Activated naive CD4-positive, alpha-beta T cell treated with anti-CD3 and anti-CD28 coated beads for 36 hours (primary cell): Measurements from ENCODE around the gene MAPK8. TPM values are rescaled to one million over a fixed set of nuclear protein-coding genes. Genes with fewer than 3 reads are reported as not detected.

Experiments
- CTCF ChIA-PET: fragments of 350-600 bp; sonication (Branson Sonifier 250); formaldehyde crosslinking; loops from one replicate; lab custom pipeline; 2021; ENCODE audit warnings: antibody characterized with exemption; lab: Charles Lee
- DNase-seq: peaks from one replicate; pipeline ENCODE4 v3.0.0-alpha.2; 2020
- H3K27ac Mint-ChIP-seq: one replicate; pipeline ENCODE4 v1.8.0; 2021; ENCODE audit warnings: mild to moderate bottlenecking, mixed read lengths
- H3K27me3 Mint-ChIP-seq: one replicate; pipeline ENCODE4 v1.8.0; 2021; ENCODE audit warnings: low read depth, mixed read lengths
- H3K36me3 Mint-ChIP-seq: one replicate; pipeline ENCODE4 v1.8.0; 2021; ENCODE audit warnings: low read depth, mixed read lengths
- H3K4me1 Mint-ChIP-seq: one replicate; pipeline ENCODE4 v1.8.0; 2021; ENCODE audit warnings: low read depth, mixed read lengths
- H3K4me3 Mint-ChIP-seq: one replicate; pipeline ENCODE4 v1.8.0; 2021; ENCODE audit warnings: mild to moderate bottlenecking, moderate library complexity, mixed read lengths
- H3K9me3 Mint-ChIP-seq: one replicate; pipeline ENCODE4 v1.8.0; 2021; ENCODE audit warnings: mixed read lengths
- intact Hi-C: fragments of 100-400 bp; cut with micrococcal nuclease; formaldehyde crosslinking; loops from one replicate; pipeline ENCODE4 v1.15.1; 2023
- total RNA-seq, 2 experiments: library from RNA; stranded (reverse); gene quantifications; one replicate each; pipeline ENCODE4 v1.2.3, GENCODE V29; 2021

MAPK8 gene
- total RNA-seq, 2 experiments from 2014 or later = 29.7 to 36.2 TPM

- Mint-ChIP-seq H3K4me1 (no peaks in the 10 kb centered on the region), H3K4me3 (no peak overlapping the region), H3K27ac (no peak overlapping the region), H3K36me3 (peaks cover 2% of the 10 kb centered on the region), H3K9me3 (peaks cover 11% of the 10 kb centered on the region), H3K27me3 (peaks cover 22% of the 10 kb centered on the region)
- CTCF ChIA-PET = interaction anchor here (0.6 kb wide), 1 partner anchor 49 kb away, joined by 3 read pairs; no protein-coding TSS in a partner anchor
- DNase-seq = no peak
- intact Hi-C loops = no loop called here
These were observed 22.4 kb upstream of the MAPK8 start for GRCh38 chr10:48284002-48284546.

GRCh38 chr10:48284811-48285210, 21.7 kb upstream of the MAPK8 start:
- CTCF ChIA-PET = interaction anchor here (0.6 kb wide), 1 partner anchor 48 kb away, joined by 3 read pairs; no protein-coding TSS in a partner anchor
- Mint-ChIP-seq H3K27me3 (peaks cover 19% of the 10 kb centered on the region), H3K27ac (no peak overlapping the region), H3K9me3 (peaks cover 11% of the 10 kb centered on the region), H3K4me3 (no peak overlapping the region), H3K4me1 (peaks cover 4% of the 10 kb centered on the region), H3K36me3 (peaks cover 2% of the 10 kb centered on the region)
- no peak for DNase-seq
- intact Hi-C loops = no loop called here

- Mint-ChIP-seq H3K27ac (no peak overlapping the region), H3K9me3 (peaks cover 11% of the 10 kb centered on the region), H3K4me3 (no peak overlapping the region), H3K36me3 (peaks cover 2% of the 10 kb centered on the region), H3K4me1 (peaks cover 4% of the 10 kb centered on the region), H3K27me3 (peaks cover 19% of the 10 kb centered on the region)
- intact Hi-C loops = no loop called here
- no peak for DNase-seq
- CTCF ChIA-PET = no interaction called here
These were observed 20.8 kb upstream of the MAPK8 start for GRCh38 chr10:48285710-48286109.

- H3K27me3 Mint-ChIP-seq = peaks cover 14% of the 10 kb centered on the region
- H3K9me3 Mint-ChIP-seq = peaks cover 6% of the 10 kb centered on the region
- H3K4me3 Mint-ChIP-seq = no peak overlapping the region
- no peak for DNase-seq
- peaks cover 2% of the 10 kb centered on the region for H3K36me3 Mint-ChIP-seq
- no peak overlapping the region for H3K27ac Mint-ChIP-seq
- peaks cover 4% of the 10 kb centered on the region for H3K4me1 Mint-ChIP-seq
- CTCF ChIA-PET = no interaction called here
- intact Hi-C loops = no loop called here
These were observed 20.1 kb upstream of the MAPK8 start for GRCh38 chr10:48286356-48286755.

- CTCF ChIA-PET = interaction anchor here (0.6 to 2.2 kb wide), 4 partner anchors 9 to 356 kb away, joined by 3 to 5 read pairs (median 3); no protein-coding TSS in a partner anchor
- Mint-ChIP-seq H3K4me3 (no peak overlapping the region), H3K27me3 (peaks cover 10% of the 10 kb centered on the region), H3K9me3 (peaks cover 5% of the 10 kb centered on the region), H3K4me1 (peaks cover 4% of the 10 kb centered on the region), H3K36me3 (peaks cover 2% of the 10 kb centered on the region), H3K27ac (no peak overlapping the region)
- no peak for DNase-seq
- intact Hi-C loops = no loop called here
These were observed 18.8 kb upstream of the MAPK8 start for GRCh38 chr10:48287417-48288391.

GRCh38 chr10:48288661-48289060, 17.8 kb upstream of the MAPK8 start:
- CTCF ChIA-PET = interaction anchor here (0.6 to 2.2 kb wide), 6 partner anchors 10 to 355 kb away, joined by 3 to 5 read pairs (median 3); no protein-coding TSS in a partner anchor
- Mint-ChIP-seq H3K27ac (no peak overlapping the region), H3K9me3 (peaks cover 4% of the 10 kb centered on the region), H3K27me3 (peaks cover 9% of the 10 kb centered on the region), H3K4me1 (peaks cover 4% of the 10 kb centered on the region), H3K4me3 (no peak overlapping the region), H3K36me3 (peaks cover 2% of the 10 kb centered on the region)
- no peak for DNase-seq
- intact Hi-C loops = no loop called here

GRCh38 chr10:48289501-48290238, 16.8 kb upstream of the MAPK8 start:
- CTCF ChIA-PET = interaction anchor here (0.7 to 2.2 kb wide), 4 partner anchors 11 to 23 kb away, joined by 3 to 5 read pairs (median 4); no protein-coding TSS in a partner anchor
- no peak overlapping the region for H3K27ac Mint-ChIP-seq
- peak; percentile 53 for DNase-seq
- intact Hi-C loops = loop anchor here (2.0 kb wide), 1 partner anchor 75 kb away; no protein-coding TSS in a partner anchor
- H3K27me3 Mint-ChIP-seq = peaks cover 5% of the 10 kb centered on the region
- H3K9me3 Mint-ChIP-seq = no peaks in the 10 kb centered on the region
- no peaks in the 10 kb centered on the region for H3K36me3 Mint-ChIP-seq
- no peak overlapping the region for H3K4me3 Mint-ChIP-seq
- peaks cover 4% of the 10 kb centered on the region for H3K4me1 Mint-ChIP-seq

- CTCF ChIA-PET = interaction anchor here (0.7 to 2.2 kb wide), 4 partner anchors 12 to 319 kb away, joined by 3 to 5 read pairs (median 4); no protein-coding TSS in a partner anchor
- no peaks in the 10 kb centered on the region for H3K36me3 Mint-ChIP-seq
- no peaks in the 10 kb centered on the region for H3K9me3 Mint-ChIP-seq
- DNase-seq = no peak
- H3K27me3 Mint-ChIP-seq = peaks cover 5% of the 10 kb centered on the region
- H3K4me1 Mint-ChIP-seq = peaks cover 4% of the 10 kb centered on the region
- intact Hi-C loops = loop anchor here (2.0 kb wide), 1 partner anchor 75 kb away; no protein-coding TSS in a partner anchor
- H3K27ac Mint-ChIP-seq = no peak overlapping the region
- no peak overlapping the region for H3K4me3 Mint-ChIP-seq
These were observed 16.2 kb upstream of the MAPK8 start for GRCh38 chr10:48290286-48290685.

- intact Hi-C loops = loop anchor here (2.0 kb wide), 1 partner anchor 76 kb away; no protein-coding TSS in a partner anchor
- H3K27ac Mint-ChIP-seq = no peak overlapping the region
- no peak for DNase-seq
- H3K36me3 Mint-ChIP-seq = no peaks in the 10 kb centered on the region
- H3K9me3 Mint-ChIP-seq = no peaks in the 10 kb centered on the region
- no peak overlapping the region for H3K4me3 Mint-ChIP-seq
- H3K27me3 Mint-ChIP-seq = no peaks in the 10 kb centered on the region
- peaks cover 4% of the 10 kb centered on the region for H3K4me1 Mint-ChIP-seq
- CTCF ChIA-PET = interaction anchor here (0.7 kb wide), 1 partner anchor 12 kb away, joined by 3 read pairs; no protein-coding TSS in a partner anchor
These were observed 15.3 kb upstream of the MAPK8 start for GRCh38 chr10:48291190-48291589.

GRCh38 chr10:48292616-48293015, 13.9 kb upstream of the MAPK8 start:
- no peak overlapping the region for H3K4me3 Mint-ChIP-seq

GRCh38 chr10:48294431-48294830, 12.0 kb upstream of the MAPK8 start:
- no peak for DNase-seq
- peaks cover 4% of the 10 kb centered on the region for H3K4me1 Mint-ChIP-seq
- H3K4me3 Mint-ChIP-seq = no peak overlapping the region
- no peak overlapping the region for H3K27ac Mint-ChIP-seq
- H3K36me3 Mint-ChIP-seq = no peaks in the 10 kb centered on the region
- H3K27me3 Mint-ChIP-seq = no peaks in the 10 kb centered on the region
- intact Hi-C loops = no loop called here
- CTCF ChIA-PET = no interaction called here
- H3K9me3 Mint-ChIP-seq = no peaks in the 10 kb centered on the region

More at GRCh38 chr10:48292616-48293015, 13.9 kb upstream of the MAPK8 start:
- intact Hi-C loops = no loop called here
- Mint-ChIP-seq H3K36me3 (no peaks in the 10 kb centered on the region), H3K27me3 (no peaks in the 10 kb centered on the region), H3K27ac (no peak overlapping the region), H3K4me1 (peaks cover 4% of the 10 kb centered on the region), H3K9me3 (no peaks in the 10 kb centered on the region)
- CTCF ChIA-PET = no interaction called here
- DNase-seq = no peak
